Activated B cell treated with CpG ODN at 0.5 μM for 24 hours (primary cell): ENCODE measurements around the gene CIDEB. TPM values are rescaled to one million over a fixed set of nuclear protein-coding genes. Genes with fewer than 3 reads are reported as not detected.
A peak's percentile ranks its signal among the peaks of the same experiment; 100 is the strongest.

ENCODE experiments used
- ATAC-seq: fragments of 200-7000 bp; cut with Tn5 transposase; one replicate; pipeline ENCODE4 v1.10.0; 2021; ENCODE audit warnings: low read depth, mild to moderate bottlenecking, moderate library complexity
- CTCF ChIA-PET: fragments of 350-600 bp; sonication (Branson Sonifier 250); formaldehyde crosslinking; loops from one replicate; lab custom pipeline; 2021; ENCODE audit warnings: antibody characterized with exemption; lab: Charles Lee
- POLR2A ChIA-PET: fragments of 350-600 bp; sonication (Branson Sonifier 250); formaldehyde crosslinking; loops from one replicate; lab custom pipeline; 2021; ENCODE audit warnings: antibody characterized with exemption; lab: Charles Lee
- DNase-seq: peaks from one replicate; pipeline ENCODE4 v3.0.0; 2022
- H3K27ac Mint-ChIP-seq: one replicate; pipeline ENCODE4 v1.8.0; 2020; ENCODE audit warnings: mixed read lengths
- H3K27me3 Mint-ChIP-seq: one replicate; pipeline ENCODE4 v1.8.0; 2021; ENCODE audit warnings: mixed read lengths
- H3K36me3 Mint-ChIP-seq: one replicate; pipeline ENCODE4 v1.8.0; 2021; ENCODE audit warnings: low read depth, mixed read lengths
- H3K4me1 Mint-ChIP-seq: one replicate; pipeline ENCODE4 v1.8.0; 2021; ENCODE audit warnings: mixed read lengths
- H3K4me3 Mint-ChIP-seq: one replicate; pipeline ENCODE4 v1.8.0; 2020; ENCODE audit warnings: mild to moderate bottlenecking, mixed read lengths
- H3K9me3 Mint-ChIP-seq: one replicate; pipeline ENCODE4 v1.8.0; 2020; ENCODE audit warnings: mixed read lengths
- CTCF ChIP-seq: fragments of 200-600 bp; IDR thresholded peaks from one replicate; pipeline ENCODE4 v1.8.0; 2022; ENCODE audit warnings: antibody characterized with exemption, mild to moderate bottlenecking
- intact Hi-C: fragments of 100-400 bp; cut with micrococcal nuclease; formaldehyde crosslinking; loops from one replicate; pipeline ENCODE4 v1.15.1; 2024
- total RNA-seq: library from RNA; stranded (reverse); gene quantifications from 2 replicates; pipeline ENCODE4 v1.2.3, GENCODE V29; 2022

CIDEB gene
- total RNA-seq, 1 donor from 2014 or later = 9.2 TPM

- peaks cover 46% of the 10 kb centered on the region for H3K4me1 Mint-ChIP-seq
- no peak overlapping the region for H3K27ac Mint-ChIP-seq
- H3K36me3 Mint-ChIP-seq = no peaks in the 10 kb centered on the region
- no peak overlapping the region for H3K4me3 Mint-ChIP-seq
- no peaks in the 10 kb centered on the region for H3K9me3 Mint-ChIP-seq
- peaks cover 5% of the 10 kb centered on the region for H3K27me3 Mint-ChIP-seq
- intact Hi-C loops = no loop called here
- no peak for ATAC-seq
- CTCF ChIA-PET = interaction anchor here (4.7 kb wide), 1 partner anchor 18 kb away, joined by 35 read pairs; no protein-coding TSS in a partner anchor
- no peak for TF ChIP-seq CTCF
- POLR2A ChIA-PET = interaction anchor here (0.6 to 1.0 kb wide), 2 partner anchors 18 to 46 kb away, joined by 3 read pairs; no protein-coding TSS in a partner anchor
- no peak for DNase-seq
Measured at GRCh38 chr14:24314377-24315193, 6.8 kb upstream of the CIDEB start.

- no peaks in the 10 kb centered on the region for H3K27me3 Mint-ChIP-seq
- CTCF ChIA-PET = interaction anchor here (4.7 kb wide), 1 partner anchor 18 kb away, joined by 35 read pairs; no protein-coding TSS in a partner anchor
- H3K36me3 Mint-ChIP-seq = no peaks in the 10 kb centered on the region
- POLR2A ChIA-PET = interaction anchor here (0.6 to 1.2 kb wide), 4 partner anchors 19 to 117 kb away, joined by 3 read pairs; partner anchors contain the start of gene TINF2
- peak overlapping the region; percentile 4 for H3K27ac Mint-ChIP-seq
- DNase-seq (no peak), ATAC-seq (no peak)
- H3K4me1 Mint-ChIP-seq = peaks cover 48% of the 10 kb centered on the region
- intact Hi-C loops = no loop called here
- H3K4me3 Mint-ChIP-seq = no peak overlapping the region
- TF ChIP-seq CTCF = no peak
- H3K9me3 Mint-ChIP-seq = no peaks in the 10 kb centered on the region
Measured at GRCh38 chr14:24313913-24314312, 6.1 kb upstream of the CIDEB start.

GRCh38 chr14:24312736-24313507, 5.1 kb upstream of the CIDEB start:
- ATAC-seq = no peak
- Mint-ChIP-seq H3K36me3 (peaks cover 3% of the 10 kb centered on the region), H3K4me1 (peaks cover 53% of the 10 kb centered on the region), H3K27ac (peak overlapping the region; percentile 77), H3K4me3 (no peak overlapping the region), H3K27me3 (no peaks in the 10 kb centered on the region), H3K9me3 (no peaks in the 10 kb centered on the region)
- no peak for TF ChIP-seq CTCF
- CTCF ChIA-PET = interaction anchor here (1.1 to 4.7 kb wide), 3 partner anchors 19 to 33 kb away, joined by 3 to 35 read pairs (median 4); no protein-coding TSS in a partner anchor
- POLR2A ChIA-PET = interaction anchor here (0.6 to 3.0 kb wide), 6 partner anchors 9 to 118 kb away, joined by 3 to 26 read pairs (median 4); partner anchors contain the start of genes DHRS1, NOP9 and TINF2
- intact Hi-C loops = loop anchor here (1.0 kb wide), 1 partner anchor 166 kb away; the partner anchor contains the start of gene RNF31
- DNase-seq = no peak

GRCh38 chr14:24311837-24312615, 4.2 kb upstream of the CIDEB start:
- Mint-ChIP-seq H3K27me3 (no peaks in the 10 kb centered on the region), H3K36me3 (peaks cover 11% of the 10 kb centered on the region), H3K4me3 (peak overlapping the region; percentile 75), H3K27ac (peak overlapping the region; percentile 77), H3K9me3 (no peaks in the 10 kb centered on the region), H3K4me1 (peaks cover 59% of the 10 kb centered on the region)
- ChIA-PET POLR2A (interaction anchor here (0.7 to 4.4 kb wide), 8 partner anchors 8 to 218 kb away, joined by 3 to 26 read pairs (median 14); partner anchors contain the start of genes CHMP4A, DHRS1, KHNYN and MDP1), CTCF (interaction anchor here (1.1 to 7.2 kb wide), 5 partner anchors 14 to 70 kb away, joined by 3 to 67 read pairs (median 4); partner anchors contain the start of genes DHRS1, NOP9 and TINF2)
- DNase-seq (no peak), ATAC-seq (no peak)
- intact Hi-C loops = loop anchor here (1.0 to 2.0 kb wide), 4 partner anchors 20 to 197 kb away; partner anchors contain the start of genes DCAF11, NRL and RNF31
- no peak for TF ChIP-seq CTCF
